NK-92 treated with Interleukin-12 subunit alpha and Interleukin-12 subunit beta, amount 100 ng/mL, for 24 hours (cell line): ENCODE results near the gene FYN.
"Not testable (repeated sequence)": the region's sequence is repeated elsewhere in the genome, so short reads cannot be mapped to it uniquely, and the experiment has no call there.

Experiments
- DNase-seq: peaks from one replicate; lab custom pipeline; 2025; lab: John Stamatoyannopoulos, UW

The FYN gene

GRCh38 chr6:111660531-111660930, 212.7 kb downstream of the FYN start:
- no peak for DNase-seq

- no peak for DNase-seq
Observed at GRCh38 chr6:111658462-111659154, 214.6 kb downstream of the FYN start.

- DNase-seq = no peak
Observed at GRCh38 chr6:111657146-111657545, 216.1 kb downstream of the FYN start.

GRCh38 chr6:111653979-111654378, 219.3 kb downstream of the FYN start:
- DNase-seq = no peak

- DNase-seq = no peak
Observed at GRCh38 chr6:111653434-111653833, 219.8 kb downstream of the FYN start.

GRCh38 chr6:111652156-111652555, 221.1 kb downstream of the FYN start:
- DNase-seq = no peak

- no peak for DNase-seq
Observed at GRCh38 chr6:111651185-111652034, 221.8 kb downstream of the FYN start.

GRCh38 chr6:111650049-111650448, 223.2 kb downstream of the FYN start:
- no peak for DNase-seq

- no peak for DNase-seq
Observed at GRCh38 chr6:111648100-111648499, 225.2 kb downstream of the FYN start.

GRCh38 chr6:111646942-111647341, 226.3 kb downstream of the FYN start:
- DNase-seq = no peak

GRCh38 chr6:111646034-111646433, 227.2 kb downstream of the FYN start:
- no peak for DNase-seq

GRCh38 chr6:111644893-111645430, 228.3 kb downstream of the FYN start:
- DNase-seq = no peak

- DNase-seq = no peak
Observed at GRCh38 chr6:111642463-111643158, 230.6 kb downstream of the FYN start.

- no peak for DNase-seq
Observed at GRCh38 chr6:111639266-111639665, 234.0 kb downstream of the FYN start.

- DNase-seq = not testable (repeated sequence)
Observed at GRCh38 chr6:111634981-111635380, 238.3 kb downstream of the FYN start.

GRCh38 chr6:111633822-111634221, 239.4 kb downstream of the FYN start:
- DNase-seq = no peak

- DNase-seq = no peak
Observed at GRCh38 chr6:111632468-111633247, 240.6 kb downstream of the FYN start.

- no peak for DNase-seq
Observed at GRCh38 chr6:111631903-111632460, 241.3 kb downstream of the FYN start.

GRCh38 chr6:111631018-111631417, 242.2 kb downstream of the FYN start:
- no peak for DNase-seq

- no peak for DNase-seq
Observed at GRCh38 chr6:111628142-111628850, 245.0 kb downstream of the FYN start.

- DNase-seq = no peak
Observed at GRCh38 chr6:111626441-111626840, 246.8 kb downstream of the FYN start.
